PFSK-1 (cell line): ENCODE data around the gene EHF.

Experiments used
- SIN3A ChIP-seq: IDR thresholded peaks from 2 replicates; pipeline ENCODE4 v1.6.1; 2012; ENCODE audit warnings: mild to moderate bottlenecking, low read length, moderate library complexity, borderline replicate concordance; ENCODE audit not compliant: insufficient read depth
- TF ChIP-seq, protein P1 (sequence below), 2 experiments: IDR thresholded peaks; 2 replicates each; pipeline versions ENCODE4 v1.6.1 to v1.8.0; 2011 to 2012; ENCODE audit warnings: low read depth in 2 of 2, low read length in 2 of 2, control low read depth in 1 of 2, inconsistent platforms in 1 of 2, mild to moderate bottlenecking in 1 of 2, moderate library complexity in 1 of 2; ENCODE audit not compliant: insufficient read depth in 1 of 2

- TF ChIP-seq, protein P1, sequence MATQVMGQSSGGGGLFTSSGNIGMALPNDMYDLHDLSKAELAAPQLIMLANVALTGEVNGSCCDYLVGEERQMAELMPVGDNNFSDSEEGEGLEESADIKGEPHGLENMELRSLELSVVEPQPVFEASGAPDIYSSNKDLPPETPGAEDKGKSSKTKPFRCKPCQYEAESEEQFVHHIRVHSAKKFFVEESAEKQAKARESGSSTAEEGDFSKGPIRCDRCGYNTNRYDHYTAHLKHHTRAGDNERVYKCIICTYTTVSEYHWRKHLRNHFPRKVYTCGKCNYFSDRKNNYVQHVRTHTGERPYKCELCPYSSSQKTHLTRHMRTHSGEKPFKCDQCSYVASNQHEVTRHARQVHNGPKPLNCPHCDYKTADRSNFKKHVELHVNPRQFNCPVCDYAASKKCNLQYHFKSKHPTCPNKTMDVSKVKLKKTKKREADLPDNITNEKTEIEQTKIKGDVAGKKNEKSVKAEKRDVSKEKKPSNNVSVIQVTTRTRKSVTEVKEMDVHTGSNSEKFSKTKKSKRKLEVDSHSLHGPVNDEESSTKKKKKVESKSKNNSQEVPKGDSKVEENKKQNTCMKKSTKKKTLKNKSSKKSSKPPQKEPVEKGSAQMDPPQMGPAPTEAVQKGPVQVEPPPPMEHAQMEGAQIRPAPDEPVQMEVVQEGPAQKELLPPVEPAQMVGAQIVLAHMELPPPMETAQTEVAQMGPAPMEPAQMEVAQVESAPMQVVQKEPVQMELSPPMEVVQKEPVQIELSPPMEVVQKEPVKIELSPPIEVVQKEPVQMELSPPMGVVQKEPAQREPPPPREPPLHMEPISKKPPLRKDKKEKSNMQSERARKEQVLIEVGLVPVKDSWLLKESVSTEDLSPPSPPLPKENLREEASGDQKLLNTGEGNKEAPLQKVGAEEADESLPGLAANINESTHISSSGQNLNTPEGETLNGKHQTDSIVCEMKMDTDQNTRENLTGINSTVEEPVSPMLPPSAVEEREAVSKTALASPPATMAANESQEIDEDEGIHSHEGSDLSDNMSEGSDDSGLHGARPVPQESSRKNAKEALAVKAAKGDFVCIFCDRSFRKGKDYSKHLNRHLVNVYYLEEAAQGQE (IDR thresholded peaks at IDR 0.05; ENCODE audit: insufficient read depth in 1 of 2, low read depth in 2 of 2, low read length in 2 of 2): no peak
- no peak for TF ChIP-seq SIN3A
Observed at GRCh38 chr11:34637303-34637702, 16.4 kb downstream of the EHF start.
